Astrocyte (in vitro differentiated cells and primary cell): ENCODE data around the gene SYTL2.

ENCODE experiments used
- EZH2 ChIP-seq: IDR thresholded peaks from 2 replicates; pipeline ENCODE4 v1.6.1; 2012; ENCODE audit warnings: mild to moderate bottlenecking, low read length, inconsistent platforms; ENCODE audit not compliant: insufficient read depth
- TF ChIP-seq, protein P1 (sequence below): IDR thresholded peaks from 2 replicates; pipeline ENCODE4 v1.5.1; 2011; ENCODE audit warnings: low read depth, mild to moderate bottlenecking, inconsistent platforms, low read length, moderate library complexity; ENCODE audit not compliant: insufficient read depth

DNA sequence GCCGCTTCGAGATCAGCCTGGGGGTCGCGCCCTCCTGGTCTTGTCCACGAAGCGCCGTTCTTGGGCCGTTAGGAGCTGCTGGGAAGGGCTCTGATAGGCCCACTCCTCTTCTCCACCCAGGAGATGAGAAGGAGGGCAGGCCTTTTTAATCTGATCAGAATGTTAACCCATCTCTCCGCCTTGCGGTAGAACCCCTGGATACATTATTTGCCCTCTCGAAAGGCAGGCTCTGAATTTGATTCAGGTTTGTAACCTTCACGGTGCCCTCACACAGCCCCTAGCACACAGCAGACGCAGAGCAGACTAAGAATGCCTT, 44.4 kb upstream of the SYTL2 start, which contains the start of gene CCDC83:
- TF ChIP-seq, protein P1, sequence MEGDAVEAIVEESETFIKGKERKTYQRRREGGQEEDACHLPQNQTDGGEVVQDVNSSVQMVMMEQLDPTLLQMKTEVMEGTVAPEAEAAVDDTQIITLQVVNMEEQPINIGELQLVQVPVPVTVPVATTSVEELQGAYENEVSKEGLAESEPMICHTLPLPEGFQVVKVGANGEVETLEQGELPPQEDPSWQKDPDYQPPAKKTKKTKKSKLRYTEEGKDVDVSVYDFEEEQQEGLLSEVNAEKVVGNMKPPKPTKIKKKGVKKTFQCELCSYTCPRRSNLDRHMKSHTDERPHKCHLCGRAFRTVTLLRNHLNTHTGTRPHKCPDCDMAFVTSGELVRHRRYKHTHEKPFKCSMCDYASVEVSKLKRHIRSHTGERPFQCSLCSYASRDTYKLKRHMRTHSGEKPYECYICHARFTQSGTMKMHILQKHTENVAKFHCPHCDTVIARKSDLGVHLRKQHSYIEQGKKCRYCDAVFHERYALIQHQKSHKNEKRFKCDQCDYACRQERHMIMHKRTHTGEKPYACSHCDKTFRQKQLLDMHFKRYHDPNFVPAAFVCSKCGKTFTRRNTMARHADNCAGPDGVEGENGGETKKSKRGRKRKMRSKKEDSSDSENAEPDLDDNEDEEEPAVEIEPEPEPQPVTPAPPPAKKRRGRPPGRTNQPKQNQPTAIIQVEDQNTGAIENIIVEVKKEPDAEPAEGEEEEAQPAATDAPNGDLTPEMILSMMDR = no peak
- TF ChIP-seq EZH2 = no peak
